Activated effector memory CD4-positive, alpha-beta T cell treated with anti-CD3 and anti-CD28 coated beads, Interleukin-2, amount 50 U/mL, for 16 hours (primary cell): Measurements from ENCODE around the gene CRIP1.
A peak's percentile ranks its signal among the peaks of the same experiment; 100 is the strongest.

Experiments used
- DNase-seq: peaks from one replicate; pipeline ENCODE4 v3.0.0-alpha.2; 2020

CRIP1 gene

DNA sequence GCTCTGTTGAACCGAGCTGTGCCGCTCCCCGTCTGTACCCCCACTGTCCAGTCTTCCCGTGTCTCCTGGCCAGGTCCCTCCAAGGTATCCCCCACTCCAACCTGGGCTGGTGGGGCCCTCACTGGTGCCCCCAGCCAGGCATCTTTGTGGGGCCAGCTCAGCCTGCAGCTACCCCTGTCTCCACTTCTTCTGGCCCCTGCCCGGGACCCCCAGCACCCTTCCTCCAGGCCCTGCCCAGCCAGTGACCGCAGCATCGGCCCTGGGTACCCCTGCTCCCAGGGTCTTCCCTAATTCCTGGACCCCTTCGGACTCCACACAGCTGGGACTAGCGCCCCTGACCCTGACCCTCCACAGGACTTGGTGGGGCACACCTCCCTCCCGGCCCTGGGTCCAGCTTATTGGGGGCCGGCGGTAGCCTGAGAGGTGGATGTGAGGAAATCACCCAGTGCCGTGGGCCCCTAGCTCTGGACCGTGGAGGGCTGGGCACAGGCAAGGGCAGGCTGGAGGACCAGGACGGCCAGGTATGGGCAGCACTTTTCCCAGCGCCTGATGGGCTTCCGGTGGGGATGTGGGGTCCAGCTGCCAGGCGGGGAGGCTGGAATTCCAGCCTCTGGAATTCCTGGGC is 4.1 kb upstream of the CRIP1 start:
- DNase-seq: no peak

DNA sequence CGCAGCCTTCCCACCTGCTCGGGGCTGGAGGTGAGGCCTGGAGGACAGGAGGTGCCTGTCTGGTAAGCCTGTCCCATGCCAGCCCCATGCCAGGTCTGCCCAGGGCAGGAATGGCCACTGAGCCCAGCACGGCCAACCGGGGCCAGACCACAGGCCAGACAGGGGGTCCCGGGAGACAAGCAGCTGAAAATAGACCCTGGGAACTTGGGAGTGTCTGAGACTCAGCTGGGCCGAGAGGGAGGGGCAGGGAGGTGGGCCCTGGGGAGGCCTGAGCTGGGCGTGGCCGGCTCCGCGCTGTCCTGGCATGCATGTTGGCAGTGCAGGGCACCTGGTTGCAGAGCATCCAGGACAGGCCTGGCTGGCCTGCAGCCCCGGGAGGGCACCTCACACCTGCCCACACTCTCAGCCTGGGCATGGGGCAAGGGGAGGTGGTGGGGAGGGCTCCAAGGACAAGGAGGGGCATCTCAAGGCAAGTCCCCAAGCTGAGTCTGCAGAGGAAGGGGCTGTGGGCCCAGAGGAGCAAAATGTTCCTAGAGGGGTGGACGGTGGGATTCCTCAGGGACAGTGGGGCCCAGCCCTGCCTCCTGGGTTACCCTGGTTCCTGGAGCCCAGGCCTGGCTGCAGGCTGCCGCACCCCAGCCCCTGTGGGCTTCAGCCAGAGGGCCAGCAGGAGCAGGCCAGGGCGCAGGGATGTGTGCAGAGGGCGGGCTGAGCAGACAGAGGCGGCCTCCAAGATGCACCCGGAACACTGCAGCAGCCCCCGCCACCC is 3.2 kb upstream of the CRIP1 start:
- DNase-seq: no peak

DNA sequence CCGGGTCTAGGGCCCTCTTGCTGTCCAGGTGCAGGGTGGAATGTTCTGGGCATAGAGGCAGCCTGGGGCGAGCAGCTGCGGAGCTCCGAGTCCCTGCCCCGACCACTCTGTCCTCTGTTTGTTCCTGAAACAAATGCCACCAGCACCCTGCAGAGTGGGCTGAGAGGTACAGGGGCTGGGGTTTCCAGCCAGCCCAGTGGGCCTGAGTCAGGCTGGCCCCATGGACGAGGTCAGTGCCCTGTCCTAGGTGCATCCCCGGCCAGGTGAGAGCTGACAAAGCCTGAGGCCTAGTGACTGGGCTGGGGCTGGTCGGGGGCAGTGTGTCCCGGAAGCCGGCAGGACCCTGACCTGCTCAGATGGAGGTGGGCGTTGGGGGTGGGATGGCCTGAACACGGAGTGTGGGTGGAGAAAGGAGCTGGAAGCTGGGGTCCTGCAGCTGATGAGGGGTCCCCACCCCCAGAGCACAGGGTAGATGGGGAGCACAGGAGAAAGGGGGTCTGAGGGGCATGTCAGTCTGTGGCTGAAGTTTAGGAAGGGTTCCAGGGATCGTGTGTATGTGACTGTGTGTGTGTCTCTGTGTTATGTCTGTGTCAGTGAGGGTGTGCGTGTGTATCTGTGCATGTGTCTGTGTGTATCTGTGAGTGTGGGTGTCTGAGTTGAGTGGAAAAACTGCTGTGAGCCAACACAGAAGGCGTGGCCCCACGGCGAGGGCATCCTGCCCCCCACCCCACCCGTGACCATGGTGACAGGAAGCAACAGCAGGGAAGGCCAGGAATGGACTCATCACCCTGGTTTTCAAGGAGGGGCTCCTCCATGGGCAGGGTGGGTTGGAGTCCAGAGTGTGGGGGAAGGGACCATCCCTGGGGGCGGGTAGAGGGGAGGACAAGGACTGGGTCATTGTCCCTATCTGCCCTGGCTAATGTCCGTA is 2.4 kb upstream of the CRIP1 start:
- DNase-seq: peak; percentile 86

DNA sequence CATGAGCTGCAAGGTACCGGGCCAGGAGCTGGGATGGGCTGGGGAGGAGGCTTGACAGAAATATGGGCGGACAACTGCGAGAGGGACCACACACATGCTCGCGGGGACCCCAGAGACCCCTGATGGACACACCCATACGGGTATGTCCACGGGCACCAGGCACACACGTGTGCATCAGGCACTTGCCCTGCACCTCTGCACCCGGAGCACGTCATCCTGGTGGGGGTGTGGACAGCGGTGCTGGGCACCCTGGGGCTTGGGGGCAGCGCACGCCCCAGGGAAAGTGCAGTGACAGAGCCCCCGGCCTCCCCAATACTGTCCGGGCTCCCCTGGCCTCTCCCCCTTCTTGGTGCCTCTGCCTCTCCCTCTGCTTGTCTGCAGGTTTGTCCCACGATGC is 1.7 kb upstream of the CRIP1 start:
- no peak for DNase-seq

DNA sequence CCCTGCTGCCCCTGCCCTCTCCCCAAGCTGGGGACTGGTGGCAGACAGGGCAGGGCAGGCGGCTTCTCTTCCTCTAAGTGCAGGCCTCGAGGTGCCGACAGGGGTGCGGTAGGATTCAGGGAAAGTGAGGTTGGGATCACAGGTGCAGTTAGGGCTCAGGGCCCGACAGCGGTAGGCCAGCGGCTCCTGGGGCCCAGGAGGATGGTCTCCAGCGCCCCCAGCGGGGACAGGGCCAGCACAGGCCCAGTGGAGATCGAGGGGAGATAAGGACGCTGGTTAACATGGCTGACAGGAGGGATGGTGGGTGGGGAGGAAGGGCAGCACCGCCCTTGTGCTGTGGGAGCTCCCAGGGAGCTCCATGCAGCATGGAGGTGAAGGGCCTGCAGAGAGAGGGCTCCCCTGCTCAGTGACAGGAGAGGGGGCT is 935 bp upstream of the CRIP1 start:
- DNase-seq: peak; percentile 87

DNA sequence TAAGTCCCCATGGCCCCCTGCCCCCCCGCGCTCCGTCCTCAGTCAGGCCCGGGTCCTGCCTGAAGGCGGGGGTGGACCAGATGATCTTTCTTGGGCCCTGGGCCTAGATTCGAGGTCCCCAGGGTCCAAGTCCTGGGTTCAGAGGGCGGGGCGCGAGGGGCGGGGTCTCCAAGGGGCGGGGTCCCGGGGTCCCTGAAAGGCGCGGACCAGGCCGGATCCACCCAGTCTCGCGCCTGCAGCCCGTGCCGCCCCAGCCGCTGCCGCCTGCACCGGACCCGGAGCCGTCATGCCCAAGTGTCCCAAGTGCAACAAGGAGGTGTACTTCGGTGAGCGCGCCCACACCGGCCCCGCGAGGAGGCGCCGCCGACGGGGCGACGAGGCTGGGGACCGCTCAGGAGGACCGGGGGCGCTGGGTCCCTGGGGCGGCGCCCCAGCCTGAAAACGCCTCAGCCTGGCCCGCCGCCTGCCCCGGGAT is 325 bp downstream of the CRIP1 start:
- peak; percentile 87 for DNase-seq

DNA sequence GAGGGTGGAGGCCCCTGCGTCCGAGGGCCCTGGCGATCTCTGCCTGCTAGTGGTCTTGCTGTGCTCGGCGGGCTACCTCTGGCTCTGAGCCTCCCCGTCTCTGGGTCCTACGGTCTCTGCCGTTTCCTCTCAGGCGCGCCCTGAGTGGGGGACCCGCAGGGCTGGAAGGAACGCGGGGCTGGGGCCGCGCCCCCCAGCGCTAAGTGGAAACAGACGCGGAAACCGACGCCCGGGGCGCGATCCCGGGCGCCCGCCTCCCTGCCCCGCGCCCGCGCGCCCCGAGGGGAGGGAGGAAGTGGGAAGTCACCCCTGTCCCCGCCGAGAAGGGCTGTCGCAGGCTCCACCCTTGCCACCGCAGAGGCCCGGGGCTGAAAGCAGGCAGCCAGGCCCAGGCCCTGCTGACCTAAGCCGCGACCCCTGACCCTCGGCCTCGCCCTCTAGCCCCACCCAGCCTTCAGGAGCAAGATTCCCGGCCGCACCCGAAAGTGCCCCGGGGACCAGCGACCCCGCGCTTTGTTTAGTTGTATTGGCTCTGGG is 831 bp downstream of the CRIP1 start:
- DNase-seq: peak; percentile 89

DNA sequence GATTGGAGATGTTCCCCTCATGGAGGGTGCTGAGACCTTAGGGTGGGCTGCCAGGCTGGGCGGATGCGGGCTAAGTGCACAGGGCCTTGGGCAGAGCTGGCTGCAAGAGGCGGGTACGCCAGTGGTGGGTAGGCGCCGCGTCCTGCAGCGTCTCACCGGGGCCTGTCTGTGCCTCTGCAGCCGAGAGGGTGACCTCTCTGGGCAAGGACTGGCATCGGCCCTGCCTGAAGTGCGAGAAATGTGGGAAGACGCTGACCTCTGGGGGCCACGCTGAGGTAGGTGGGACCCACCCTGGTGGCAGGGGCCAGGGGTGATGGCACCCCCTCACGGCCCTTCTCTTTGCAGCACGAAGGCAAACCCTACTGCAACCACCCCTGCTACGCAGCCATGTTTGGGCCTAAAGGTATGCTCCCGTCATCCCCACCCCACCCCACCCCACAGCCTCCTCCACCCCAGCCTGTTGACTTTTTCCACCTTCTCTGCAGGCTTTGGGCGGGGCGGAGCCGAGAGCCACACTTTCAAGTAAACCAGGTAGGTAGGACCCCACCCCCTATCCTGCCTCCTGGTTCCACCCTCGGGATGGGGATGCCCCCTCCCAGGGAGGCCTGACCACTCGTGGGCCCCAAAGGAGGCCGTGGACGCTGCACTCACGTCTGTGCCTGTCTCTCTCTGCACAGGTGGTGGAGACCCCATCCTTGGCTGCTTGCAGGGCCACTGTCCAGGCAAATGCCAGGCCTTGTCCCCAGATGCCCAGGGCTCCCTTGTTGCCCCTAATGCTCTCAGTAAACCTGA is 1.5 kb downstream of the CRIP1 start:
- DNase-seq: peak; percentile 74

DNA sequence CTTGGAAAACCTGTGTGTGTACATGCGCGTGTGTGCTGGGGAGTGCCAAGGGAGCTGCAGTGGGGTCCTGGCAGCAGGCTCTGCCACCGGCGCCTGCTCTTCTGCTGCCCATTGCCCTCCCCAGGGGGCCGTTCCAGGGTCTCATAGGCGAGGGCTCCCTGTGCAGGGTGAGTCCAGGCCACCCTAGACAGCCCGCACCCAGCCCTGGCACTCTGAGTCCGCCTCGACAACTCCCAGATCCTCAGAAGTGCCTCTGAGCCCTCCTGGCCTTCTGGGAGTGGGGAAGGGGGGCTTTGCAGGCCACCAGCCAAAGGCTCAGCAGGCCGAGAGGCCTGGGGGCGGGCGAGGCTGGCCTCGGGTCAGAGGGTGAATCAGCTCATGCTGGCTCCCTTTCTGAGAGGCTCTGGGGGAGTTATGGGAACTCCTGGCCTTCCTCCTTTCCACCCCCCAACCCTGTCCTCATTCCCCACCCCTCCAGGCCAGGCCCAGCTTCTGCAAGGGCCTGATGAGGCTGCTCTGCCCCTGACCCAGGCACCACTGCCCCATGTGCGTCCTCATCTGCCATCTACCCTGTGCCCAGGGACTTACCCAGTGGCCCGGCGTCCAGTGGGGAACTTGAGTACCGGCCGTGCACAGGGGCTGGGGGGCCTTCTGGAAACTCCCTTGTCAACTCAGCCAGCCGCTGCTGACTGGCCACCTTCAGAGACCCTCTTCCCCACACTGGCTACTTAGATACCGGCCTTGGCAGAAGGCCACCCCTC is 2.3 kb downstream of the CRIP1 start:
- no peak for DNase-seq

DNA sequence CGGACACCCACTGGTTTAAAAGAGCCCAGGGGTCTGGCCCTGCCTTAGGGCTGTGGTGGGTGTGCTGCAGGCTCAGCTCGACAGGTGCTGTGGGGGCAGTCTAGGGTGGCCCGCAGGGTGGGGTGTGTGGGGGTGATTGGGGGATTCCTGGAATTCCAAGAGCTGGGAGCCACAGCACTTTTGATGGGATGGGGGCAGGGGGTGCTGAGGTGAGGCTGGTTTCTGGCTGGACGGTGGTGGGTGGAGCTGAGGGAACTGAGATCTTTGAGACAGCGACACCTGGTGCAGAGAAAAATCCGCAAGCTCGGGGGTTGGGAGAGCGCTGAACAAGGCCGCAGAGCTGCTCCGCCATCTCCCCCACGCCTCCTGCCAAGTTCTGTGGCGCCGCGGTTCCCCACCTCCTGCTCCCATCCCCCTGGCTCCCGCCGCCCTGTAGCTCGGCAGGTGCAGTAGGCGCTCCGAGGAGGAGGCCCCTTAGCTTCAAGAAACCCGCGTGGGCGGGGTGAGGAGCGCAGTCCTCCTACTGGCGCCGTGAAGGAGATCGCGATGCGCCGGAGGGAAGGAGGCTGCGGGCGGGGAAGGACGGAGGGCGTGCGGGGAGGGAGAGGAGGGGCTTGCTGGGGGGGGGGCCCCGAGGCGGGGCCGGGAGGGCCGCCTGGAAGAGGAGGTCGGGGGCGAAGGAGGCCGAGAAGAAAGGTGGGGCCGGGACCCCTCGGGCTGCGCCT is 3.0 kb downstream of the CRIP1 start:
- peak; percentile 94 for DNase-seq

DNA sequence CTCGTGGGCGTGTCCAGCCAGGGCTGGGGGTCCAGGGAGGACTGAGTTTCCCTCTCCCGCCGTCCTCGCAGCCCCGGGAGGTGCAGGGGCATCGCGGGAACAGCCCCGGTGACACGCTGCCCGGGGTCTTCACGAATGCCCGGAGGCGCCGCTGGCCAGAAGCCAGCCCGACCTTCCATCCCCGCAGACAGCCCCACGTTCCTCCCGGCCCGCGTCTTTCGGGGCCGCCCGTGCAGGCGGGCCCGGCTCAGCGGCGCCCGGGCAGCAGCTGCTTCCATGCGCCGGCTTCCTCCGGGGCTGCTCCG is 3.5 kb downstream of the CRIP1 start:
- no peak for DNase-seq

DNA sequence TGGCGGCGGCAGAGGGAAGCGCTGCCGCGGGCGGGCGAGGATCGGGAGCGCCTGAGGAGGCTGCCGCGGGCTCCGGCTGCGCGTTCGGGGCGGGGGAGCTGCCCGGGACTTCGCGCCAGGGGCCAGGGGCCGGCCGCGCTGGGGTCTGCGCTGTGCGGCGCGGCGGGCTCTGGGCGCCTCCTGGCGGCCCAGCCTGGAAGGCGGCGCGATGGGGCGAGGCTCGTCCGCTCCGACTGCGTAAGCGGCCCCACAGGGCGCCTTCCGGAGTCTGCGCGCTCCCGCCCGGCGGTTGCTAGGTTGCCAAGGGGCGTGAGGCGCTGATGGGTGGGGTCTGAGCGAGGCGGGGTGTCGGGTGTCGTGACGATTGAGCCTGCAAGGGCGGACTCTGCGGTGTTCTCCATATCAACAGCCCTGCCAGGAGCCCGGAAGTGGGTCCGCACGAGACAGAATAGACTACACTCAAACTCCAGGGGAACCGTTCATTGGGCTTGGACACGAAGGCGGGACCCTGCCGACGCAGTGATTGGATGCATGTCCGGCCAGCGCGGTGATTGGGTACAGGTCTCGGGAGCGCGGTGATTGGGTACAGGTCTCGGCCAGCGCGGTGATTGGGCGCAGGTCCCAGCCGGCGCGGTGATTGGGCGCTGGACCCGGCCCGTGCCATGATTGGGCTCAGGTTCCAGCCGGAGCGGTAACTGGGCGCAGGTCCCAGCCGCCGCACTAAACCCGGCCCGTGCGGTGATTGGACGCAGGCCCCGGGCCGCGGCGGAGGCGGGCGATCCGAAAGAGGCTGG is 4.1 kb downstream of the CRIP1 start, which contains the start of gene TEDC1:
Gene TEDC1, plus strand, starts transcription at position 675 of the 794 bp plus-strand sequence. CDS start 130 bp downstream, outside the sequence.
- peak; percentile 100 for DNase-seq

DNA sequence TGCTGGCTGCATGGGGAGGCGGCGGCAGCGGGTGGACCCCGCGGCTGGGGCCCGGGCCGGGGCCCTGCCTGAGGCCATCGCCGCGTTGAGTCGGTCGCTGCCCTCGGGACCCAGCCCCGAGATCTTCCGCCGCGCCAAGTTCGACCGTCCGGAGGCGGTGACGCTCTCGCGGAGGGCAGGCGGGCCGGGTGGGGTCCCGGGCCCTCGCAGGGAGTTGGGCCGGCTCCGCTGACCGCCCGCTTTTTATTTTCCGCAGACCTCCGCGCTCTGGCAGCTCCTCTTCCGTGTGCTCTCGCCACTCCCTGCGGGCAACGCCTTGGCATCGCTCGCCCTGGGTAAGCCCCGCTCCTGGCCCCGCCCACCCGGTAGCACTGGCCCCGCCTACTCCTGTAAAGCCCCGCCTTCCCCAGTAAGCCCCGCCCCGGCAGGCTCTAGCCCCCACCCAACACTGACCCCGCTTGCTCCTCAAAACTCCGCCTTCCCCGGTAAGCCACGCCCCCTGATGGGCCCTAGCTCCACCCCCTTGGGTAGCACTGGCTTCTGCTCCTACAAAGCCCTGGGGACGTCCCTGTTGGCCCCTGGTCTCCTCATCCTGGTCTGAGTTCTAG is 4.8 kb downstream of the CRIP1 start:
- peak; percentile 96 for DNase-seq

DNA sequence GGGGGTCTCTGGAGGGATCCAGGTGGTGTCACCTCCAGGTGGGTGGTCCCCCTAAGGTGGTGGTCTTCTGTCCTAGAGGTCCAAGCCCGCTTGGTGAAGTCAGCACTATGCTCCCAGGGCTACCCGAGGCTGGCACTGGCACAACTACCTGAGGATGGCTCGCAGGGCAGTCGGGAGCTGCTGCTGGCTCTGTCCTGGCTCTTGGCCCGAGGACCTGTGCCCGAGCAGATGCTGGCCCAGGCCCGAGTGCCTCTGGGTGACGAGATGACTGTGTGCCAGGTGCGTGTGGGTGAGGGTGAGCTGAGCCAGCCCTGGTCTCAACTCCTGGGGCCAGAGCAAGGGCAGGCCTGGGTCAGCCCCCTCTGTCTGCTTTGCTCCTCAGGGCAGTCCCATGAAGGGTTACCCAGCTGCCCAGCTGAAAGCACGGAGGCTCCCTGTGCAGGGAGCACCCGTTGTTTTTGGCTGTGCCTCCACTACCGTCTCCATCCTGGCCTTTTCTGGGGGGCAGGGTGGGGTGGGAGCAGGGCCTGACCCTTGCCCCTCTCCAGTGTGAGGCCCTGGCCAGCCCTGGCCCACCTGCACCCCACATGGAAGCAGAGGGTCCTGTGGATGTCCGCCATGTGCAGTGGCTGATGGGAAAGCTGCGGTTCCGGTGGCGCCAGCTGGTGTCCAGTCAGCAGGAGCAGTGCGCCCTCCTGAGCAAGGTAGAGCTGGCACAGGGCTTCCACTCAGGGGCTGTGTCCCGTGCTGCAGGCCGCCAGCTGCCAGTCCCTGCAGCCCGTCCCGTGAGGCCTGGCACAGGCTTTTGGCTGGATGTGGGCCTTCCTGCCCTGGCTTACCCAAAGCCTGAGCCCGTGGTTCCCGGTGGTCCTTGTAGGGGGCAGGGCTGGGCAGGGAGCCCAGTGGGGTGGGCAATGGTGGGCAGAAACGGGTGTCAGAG is 5.6 kb downstream of the CRIP1 start:
- peak; percentile 65 for DNase-seq

DNA sequence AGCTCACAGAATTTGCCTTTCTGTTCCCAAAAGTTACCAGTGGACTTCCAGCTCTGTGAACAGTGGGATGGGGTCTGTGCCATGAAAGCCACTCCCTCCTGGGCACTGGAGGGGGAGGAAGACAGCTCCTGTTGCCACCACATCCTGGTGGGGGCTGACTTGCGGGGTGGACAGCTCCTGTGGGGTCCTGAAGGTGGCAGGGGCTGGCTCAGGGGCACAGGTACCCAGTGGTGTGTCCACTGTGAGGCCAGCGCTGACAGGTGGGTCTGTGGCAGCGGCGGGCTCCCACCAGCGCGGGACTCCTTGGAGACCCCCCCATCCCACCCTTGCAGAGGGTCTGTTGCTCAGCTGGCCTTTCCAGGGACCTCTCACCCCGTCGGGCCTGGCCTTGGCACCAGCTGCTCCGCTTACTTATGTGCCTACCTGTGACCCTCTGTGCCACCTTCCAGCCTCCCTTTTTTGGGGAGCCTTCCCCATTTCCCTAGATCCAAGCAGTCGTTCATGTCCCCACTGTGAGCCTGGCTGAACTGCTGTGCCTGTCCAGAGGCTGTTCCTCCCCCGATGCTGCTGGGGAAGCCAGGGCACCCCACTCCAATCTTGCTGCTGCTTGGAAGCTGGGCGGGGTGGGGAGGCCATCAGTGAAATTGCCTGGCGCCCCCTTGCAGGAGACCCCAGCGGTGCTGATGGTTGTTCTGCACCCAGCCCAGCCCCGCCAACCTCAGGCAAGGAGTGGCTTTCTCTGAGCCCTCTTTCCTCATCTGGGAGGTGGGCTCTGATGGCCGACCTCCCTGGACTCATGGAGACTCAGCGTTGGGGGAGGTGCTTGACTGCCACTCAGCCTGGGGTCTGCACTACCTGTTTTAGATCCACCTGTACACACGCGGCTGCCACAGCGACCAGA is 6.5 kb downstream of the CRIP1 start:
- DNase-seq: peak; percentile 63

DNA sequence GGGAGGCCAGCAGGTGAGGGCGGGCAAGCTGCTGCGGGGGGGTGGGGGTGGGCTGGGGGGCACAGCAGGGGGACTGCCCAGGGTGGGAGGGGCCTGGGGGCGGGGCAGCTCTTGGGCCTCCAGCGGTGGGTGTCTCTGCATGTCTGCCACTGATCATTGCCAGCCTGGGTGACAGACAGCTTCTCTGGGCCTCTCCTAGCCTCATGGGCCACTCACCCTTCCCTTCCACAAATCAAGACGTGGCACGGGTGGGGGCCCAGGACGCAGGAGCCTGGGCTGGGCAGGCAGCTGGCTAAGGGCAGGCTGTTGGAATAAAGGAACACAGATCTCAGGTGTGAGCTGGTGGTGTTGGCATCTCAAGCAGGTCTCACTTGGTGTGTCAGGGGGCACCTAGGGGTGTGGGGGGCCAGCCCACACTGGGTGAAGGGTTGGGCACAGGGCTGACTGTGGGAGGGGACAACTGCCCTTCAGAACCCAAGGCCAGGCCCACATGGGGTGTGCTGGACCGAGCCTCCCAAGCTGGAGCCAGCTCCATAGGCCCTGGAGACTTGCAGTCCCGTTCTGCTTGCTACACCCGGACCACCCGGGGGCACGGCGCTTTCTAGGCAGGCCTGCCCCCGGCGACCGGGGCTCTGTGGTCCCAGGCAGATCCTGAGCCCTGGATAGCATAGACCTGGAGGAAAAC is 7.4 kb downstream of the CRIP1 start:
- DNase-seq: no peak

DNA sequence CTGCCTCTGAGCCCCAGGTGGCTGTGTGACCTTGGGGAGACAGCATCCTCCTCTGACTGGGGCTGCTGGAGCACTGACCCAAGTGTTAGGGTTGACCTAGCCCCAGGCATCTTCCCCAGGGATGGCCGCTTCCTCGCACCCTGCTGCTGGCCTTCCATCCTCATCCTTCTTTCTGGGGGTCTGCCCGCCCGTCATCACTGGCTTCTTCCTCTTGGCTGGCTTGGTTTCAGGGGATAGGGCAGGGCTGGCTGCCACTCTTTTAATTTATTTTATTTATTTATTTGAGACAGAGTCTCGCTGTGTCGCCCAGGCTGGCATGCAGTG is 7.9 kb downstream of the CRIP1 start:
- DNase-seq: no peak
